GM11168 (cell line): ENCODE results near the gene PGBD5.

Experiments used
- in situ Hi-C: fragments of 300-500 bp; cut with MboI; formaldehyde crosslinking; loops from one replicate; pipeline ENCODE4 v1.12.0; 2022; ENCODE audit warnings: low sequenced_read_pairs; ENCODE audit not compliant: unreplicated experiment

PGBD5 gene

GRCh38 chr1:230381049-230381467 is 45.1 kb downstream of the PGBD5 start:
- in situ Hi-C loops = no loop called here

- in situ Hi-C loops = no loop called here
Observed at GRCh38 chr1:230379928-230380327, 46.2 kb downstream of the PGBD5 start.

DNA sequence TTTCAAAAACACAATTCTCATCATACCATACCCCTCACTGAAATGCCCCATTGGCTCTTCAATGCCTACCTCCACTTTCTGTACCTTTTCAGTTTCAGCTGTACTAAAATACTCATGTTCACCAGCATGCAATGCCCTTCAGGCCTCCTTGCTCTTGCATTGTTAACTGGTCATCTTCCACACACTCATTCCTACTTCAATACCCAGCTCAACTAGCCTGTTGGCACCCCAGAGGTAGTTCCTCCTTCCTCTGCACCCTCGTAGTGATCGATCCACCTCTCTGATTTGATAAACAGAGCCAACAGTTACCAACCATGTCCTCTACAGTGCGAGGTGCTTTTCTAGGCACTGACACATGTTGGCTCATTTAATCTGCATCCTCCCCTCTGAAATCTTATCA is 46.7 kb downstream of the PGBD5 start:
- in situ Hi-C loops = no loop called here

GRCh38 chr1:230377851-230378250 is 48.3 kb downstream of the PGBD5 start:
- in situ Hi-C loops = no loop called here

DNA sequence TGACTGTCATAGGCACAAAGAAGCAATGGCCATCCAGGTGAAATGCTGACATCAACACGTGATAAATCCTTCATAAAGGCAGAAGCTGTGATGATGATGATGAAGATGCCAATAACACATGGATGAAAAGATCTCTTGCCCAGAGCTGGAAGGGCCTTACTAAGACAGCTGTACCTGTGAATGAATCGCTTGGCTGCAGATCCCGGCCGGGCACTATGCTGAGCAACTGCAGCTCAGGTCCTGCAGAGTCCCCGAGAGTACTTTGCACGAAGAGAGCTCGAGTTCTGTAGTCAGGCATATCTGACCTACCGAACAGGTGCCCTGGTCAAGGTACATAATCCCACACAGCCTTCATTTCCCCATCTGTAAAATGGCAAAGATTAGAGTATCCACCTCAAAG is 48.8 kb downstream of the PGBD5 start:
- in situ Hi-C loops = no loop called here

DNA sequence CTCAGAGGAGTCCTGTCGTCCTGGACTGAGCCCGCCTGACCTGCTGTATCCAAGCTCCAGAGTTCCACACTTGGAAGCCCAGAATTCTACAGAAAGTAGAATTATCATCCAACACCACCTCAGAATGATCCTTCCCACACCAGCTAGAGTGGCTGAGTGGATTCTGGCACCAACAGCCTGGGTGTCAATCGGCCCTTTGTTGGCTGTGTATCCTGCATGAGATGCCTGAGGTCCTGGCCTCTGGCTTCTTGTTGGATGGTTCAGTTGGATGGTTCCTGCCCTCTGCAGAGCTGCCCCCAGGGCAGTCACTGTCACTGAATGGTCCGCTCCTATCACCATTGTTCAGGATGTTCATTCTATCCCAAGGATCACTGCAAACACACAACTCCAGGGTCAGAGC is 49.8 kb downstream of the PGBD5 start:
- in situ Hi-C loops = no loop called here

DNA sequence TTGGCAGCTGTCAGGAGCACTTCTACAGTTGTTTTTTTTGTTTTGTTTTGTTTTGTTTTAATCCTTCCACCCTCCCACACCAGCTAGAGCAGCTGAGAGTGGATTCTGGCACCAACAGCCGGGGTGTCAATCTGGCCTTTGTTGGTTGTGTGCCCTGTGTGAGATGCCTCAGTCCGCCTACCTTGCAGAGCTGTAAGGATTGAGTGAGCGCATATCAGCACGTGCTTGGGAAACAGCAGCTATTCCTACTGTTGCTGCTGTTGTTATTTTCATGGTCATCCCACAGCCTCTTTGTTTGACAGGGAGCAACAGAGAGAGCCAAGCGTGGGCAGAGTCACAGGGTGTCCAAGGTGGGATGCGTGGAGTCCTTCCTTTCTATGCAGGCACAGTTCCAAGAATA is 50.4 kb downstream of the PGBD5 start:
- in situ Hi-C loops = no loop called here

GRCh38 chr1:230375147-230375546 is 51.0 kb downstream of the PGBD5 start:
- in situ Hi-C loops = no loop called here

- in situ Hi-C loops = no loop called here
Observed at GRCh38 chr1:230371923-230372703, 54.0 kb downstream of the PGBD5 start.

- in situ Hi-C loops = no loop called here
Observed at GRCh38 chr1:230370109-230370508, 56.0 kb downstream of the PGBD5 start.

DNA sequence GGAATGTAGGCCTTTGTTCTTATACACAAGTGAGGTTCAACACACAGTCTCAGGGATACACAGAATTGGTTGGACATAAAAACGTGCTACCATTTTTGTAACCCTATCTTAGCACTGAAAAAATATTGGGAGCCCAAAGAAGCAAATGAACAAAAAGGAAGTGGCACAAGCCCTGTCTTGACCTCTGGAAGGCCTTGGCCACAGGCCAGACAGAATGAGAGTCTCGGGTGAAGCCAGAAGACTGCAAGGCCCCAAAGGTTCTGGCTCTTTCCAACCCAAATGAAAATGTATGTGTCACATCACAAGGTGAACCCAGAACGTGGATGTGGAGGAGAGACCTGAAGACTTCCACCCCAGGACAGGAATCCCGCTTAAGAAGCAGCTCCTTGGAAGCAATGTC is 57.3 kb downstream of the PGBD5 start:
- in situ Hi-C loops = no loop called here

GRCh38 chr1:230368363-230368762 is 57.8 kb downstream of the PGBD5 start:
- in situ Hi-C loops = no loop called here

GRCh38 chr1:230366504-230366915 is 59.6 kb downstream of the PGBD5 start:
- in situ Hi-C loops = no loop called here

GRCh38 chr1:230365723-230366307 is 60.3 kb downstream of the PGBD5 start:
- in situ Hi-C loops = no loop called here

DNA sequence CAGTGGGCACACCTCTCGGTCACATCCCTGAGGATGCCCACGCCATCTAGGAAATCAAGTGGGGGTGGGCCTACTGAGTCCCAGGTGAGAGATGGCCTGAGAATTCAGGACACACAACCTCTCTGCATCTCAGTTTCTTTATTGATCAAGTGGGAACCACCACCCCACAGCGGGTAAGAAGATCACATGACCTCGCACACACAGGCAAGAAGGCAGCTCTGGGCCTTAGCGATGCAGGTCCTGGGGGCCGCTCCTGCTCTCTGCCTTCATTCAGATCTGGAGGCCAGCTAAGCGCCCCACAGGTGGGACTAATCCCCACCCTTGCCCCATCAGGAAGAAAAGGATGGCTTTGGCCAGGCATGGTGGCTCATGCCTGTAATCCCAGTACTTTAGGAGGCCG is 63.2 kb downstream of the PGBD5 start:
- in situ Hi-C loops = no loop called here

DNA sequence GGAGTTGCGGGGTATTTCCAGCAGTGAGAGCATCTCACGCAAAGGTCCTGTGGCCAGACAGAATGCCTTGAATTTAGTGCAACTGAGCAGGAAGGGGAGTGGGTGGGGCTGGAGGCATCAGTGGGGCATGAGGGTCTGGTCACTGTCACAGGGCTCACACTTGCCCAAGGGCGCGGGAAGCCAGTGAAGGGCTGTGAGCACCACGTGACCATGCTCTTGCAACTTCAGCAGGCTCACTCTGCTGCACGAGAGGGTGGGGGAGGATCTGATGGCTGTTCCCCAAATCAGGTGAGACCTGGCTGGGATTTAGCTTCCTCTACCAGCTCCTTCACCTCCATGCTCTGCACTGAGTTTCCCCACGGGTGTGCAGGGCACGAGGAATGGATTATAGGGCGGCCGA is 64.2 kb downstream of the PGBD5 start:
- in situ Hi-C loops = no loop called here

DNA sequence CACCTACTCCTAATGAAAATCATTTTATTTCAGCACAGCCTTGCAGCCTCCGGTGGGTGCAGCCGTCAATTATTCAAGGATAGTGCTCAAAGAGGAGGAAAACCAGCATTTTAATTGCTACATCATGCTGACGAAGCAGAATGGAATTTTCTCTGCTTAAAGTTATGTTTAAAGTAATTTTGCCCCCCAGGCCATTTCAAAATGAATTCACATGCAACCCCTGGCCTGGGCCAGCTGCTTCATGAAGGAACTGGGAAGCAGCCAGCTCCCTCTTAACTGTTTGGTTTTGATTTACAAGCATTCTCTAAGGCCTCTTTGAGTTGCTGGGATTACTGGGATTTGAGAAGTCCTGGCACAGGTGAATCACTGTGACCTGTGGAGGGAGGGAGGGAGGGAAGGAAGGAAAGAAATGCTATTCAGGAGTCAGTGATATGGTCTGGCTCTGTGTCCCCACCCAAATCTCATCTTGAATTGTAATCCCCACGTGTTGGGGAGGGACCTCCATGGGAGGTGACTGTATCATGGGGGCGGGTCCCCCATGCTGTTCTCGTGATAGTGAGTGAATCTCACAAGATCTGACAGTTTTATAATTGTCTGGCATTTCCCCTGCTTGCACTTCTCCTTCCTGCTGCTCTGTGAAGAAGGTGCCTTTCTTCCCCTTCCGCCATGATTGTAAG is 66.0 kb downstream of the PGBD5 start:
- in situ Hi-C loops = no loop called here

DNA sequence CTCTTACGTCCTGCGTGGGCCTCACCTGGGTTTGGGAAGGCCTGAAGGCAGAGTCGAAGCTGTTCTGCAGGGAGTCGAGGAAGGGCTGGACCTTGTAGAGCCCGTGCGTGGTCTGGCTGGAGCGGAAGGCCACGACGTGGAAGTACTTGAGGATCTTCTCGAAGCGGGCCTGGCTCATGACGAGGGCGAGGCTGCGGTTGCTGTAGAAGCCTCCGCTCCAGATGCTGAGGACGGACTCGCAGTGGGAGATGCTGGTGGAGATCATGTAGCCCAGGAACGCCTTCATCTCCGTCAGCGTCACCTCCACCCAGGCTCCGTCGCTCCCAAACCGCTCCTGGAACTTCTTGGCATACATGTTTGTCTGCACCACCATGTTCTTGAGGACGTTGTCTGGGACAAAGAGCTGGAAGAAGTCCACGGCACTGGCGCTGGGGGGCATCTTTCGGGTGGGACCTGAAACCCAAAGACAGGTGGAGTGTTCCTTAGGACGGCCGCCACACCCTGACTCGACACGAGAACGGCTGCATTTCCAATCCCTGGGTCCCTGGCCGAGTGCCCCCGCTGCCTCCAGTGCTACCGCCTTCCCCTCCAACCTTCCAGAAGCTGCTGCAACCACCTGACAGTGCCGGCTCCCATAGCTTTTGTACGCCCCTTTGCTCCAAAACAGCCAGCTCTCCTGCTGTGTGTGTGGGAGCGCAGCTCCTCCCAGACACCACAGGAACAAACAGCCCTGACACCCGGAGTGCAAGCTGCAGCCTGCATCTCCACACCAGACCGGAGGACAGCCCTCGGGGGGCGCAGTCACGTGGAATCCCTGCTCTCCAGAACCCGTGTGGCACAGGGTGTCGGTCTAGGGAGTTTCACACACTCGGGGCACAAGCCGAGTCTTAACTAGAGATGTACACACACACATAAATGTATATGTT is 69.0 kb downstream of the PGBD5 start:
- in situ Hi-C loops = no loop called here

DNA sequence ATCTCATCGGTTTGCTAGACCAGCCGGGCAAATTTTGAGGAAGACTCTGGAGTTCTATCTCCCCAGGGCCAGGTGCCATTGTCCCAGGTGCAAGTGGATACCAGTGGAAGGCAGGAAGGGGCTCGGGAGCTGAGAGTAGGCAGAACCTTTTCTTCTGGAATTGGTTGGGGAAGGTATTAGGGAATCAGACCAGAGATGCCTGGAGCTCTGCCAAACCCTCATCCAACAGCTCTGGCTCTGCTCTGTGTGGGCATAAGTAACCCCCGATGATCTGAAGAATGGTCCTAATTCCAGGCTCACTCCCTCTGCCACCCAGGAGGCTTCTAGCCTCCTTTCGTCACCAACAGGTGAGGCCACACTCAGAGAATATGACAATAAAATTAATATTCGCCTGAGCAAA is 69.9 kb downstream of the PGBD5 start:
- in situ Hi-C loops = no loop called here

- in situ Hi-C loops = no loop called here
Observed at GRCh38 chr1:230355594-230355993, 70.5 kb downstream of the PGBD5 start.
